Measurements from ENCODE around the gene JARID2. TPM values are rescaled to one million over a fixed set of nuclear protein-coding genes. Genes with fewer than 3 reads are reported as not detected.

Gene JARID2
- total and polyA plus RNA-seq, 2 of the 4 experiments (the other 2 are of a cell fraction): 9.6 to 12.9 TPM

- 100% methylated on average over 2 of the region's 9 CpGs; no CpG with 5 or more reads in 1 of the 2 experiments for WGBS, 2 experiments (ENCODE audit: extremely low coverage in 2 of 2, insufficient read length in 1 of 2)
- Histone ChIP-seq H3K4me3 (ENCODE audit: insufficient read depth, low read depth, low read length) (no peak overlapping the region), H2AK5ac (ENCODE audit: low read depth, low read length) (no peak overlapping the region), H3K23ac (ENCODE audit: low read depth, low read length) (no peak overlapping the region), H4K91ac (ENCODE audit: insufficient read depth, low read depth, low read length) (no peak overlapping the region), H3K14ac (replicated peaks; ENCODE audit: low read depth, low read length) (no peak overlapping the region), H3K4ac (ENCODE audit: low read depth, low read length) (no peak overlapping the region), H2BK120ac (ENCODE audit: low read depth, low read length) (no peak overlapping the region), H3K9me3 (ENCODE audit: control insufficient read depth, insufficient read depth, low read length) (no peaks in the 10 kb centered on the region), H4K8ac (ENCODE audit: low read depth in 2 of 2, low read length in 2 of 2) (no peak overlapping the region), H2BK20ac (ENCODE audit: low read depth, low read length) (no peak overlapping the region), H3K4me1 (ENCODE audit: control insufficient read depth, insufficient read depth, low read length) (peaks cover 12% of the 10 kb centered on the region), H3K4me2 (ENCODE audit: low read depth, low read length) (no peak overlapping the region), H2AK9ac (replicated peaks; ENCODE audit: low read depth, low read length, poor library complexity) (no peak overlapping the region), H3K79me1 (ENCODE audit: low read depth in 1 of 2, low read length in 2 of 2) (peaks cover 14 to 64% of the 10 kb centered on the region in 2 experiments), H2AFZ (replicated peaks; ENCODE audit: low read length, poor library complexity) (no peak overlapping the region), H3K27ac (ENCODE audit: insufficient read depth, low read length) (no peak overlapping the region), H3K36me3 (ENCODE audit: control insufficient read depth, insufficient read depth, low read length) (peaks cover 71% of the 10 kb centered on the region), H3K9me1 (ENCODE audit: insufficient read depth, low read length) (peaks cover 25% of the 10 kb centered on the region), H3K18ac (ENCODE audit: low read depth, low read length) (no peak overlapping the region), H4K20me1 (ENCODE audit: insufficient read depth, low read length) (peaks cover 34% of the 10 kb centered on the region), H3K9ac (ENCODE audit: low read depth, low read length) (no peak overlapping the region), H3K56ac (ENCODE audit: extremely low read depth, insufficient read depth, low read length) (no peak overlapping the region), H4K5ac (ENCODE audit: low read depth, low read length) (no peak overlapping the region), H3K27me3 (ENCODE audit: control insufficient read depth, insufficient read depth, low read length) (no peaks in the 10 kb centered on the region), H2BK5ac (ENCODE audit: low read depth, low read length, poor library complexity, severe bottlenecking) (no peak overlapping the region), H2BK15ac (ENCODE audit: low read depth, low read length) (no peak overlapping the region)
- intact Hi-C loops (cut with micrococcal nuclease): no loop called here
- CTCF ChIA-PET: no interaction called here
- no TSS peak for BruUV-seq (replicated peaks)
- no peak for ATAC-seq (ENCODE audit: low read depth)
- POLR2A ChIA-PET (ENCODE audit: unreplicated experiment): no interaction called here
- dilution Hi-C loops (cut with HindIII; ENCODE audit: low sequenced_read_pairs, unreplicated experiment): no loop called here
- TF ChIP-seq USF2 (IDR thresholded peaks at IDR 0.05; ENCODE audit: low read depth, low read length) (no peak), CHD1 (IDR thresholded peaks at IDR 0.05; ENCODE audit: low read depth, low read length) (no peak), POLR2A (IDR thresholded peaks at IDR 0.05; ENCODE audit: low read depth, low read length) (no peak), CEBPB (IDR thresholded peaks at IDR 0.05; ENCODE audit: low read depth, low read length) (no peak), RFX5 (IDR thresholded peaks at IDR 0.05; ENCODE audit: low read depth, low read length) (no peak), ELK1 (IDR thresholded peaks at IDR 0.05; ENCODE audit: borderline replicate concordance, low read depth, low read length) (no peak), MAFK (IDR thresholded peaks at IDR 0.05; ENCODE audit: low read depth, low read length) (no peak), FOS (IDR thresholded peaks at IDR 0.05; ENCODE audit: low read depth, low read length) (no peak), RCOR1 (IDR thresholded peaks at IDR 0.05; ENCODE audit: insufficient replicate concordance, low read length) (no peak), MXI1 (IDR thresholded peaks at IDR 0.05; ENCODE audit: borderline replicate concordance, low read depth, low read length) (no peak), RAD21 (IDR thresholded peaks at IDR 0.05; ENCODE audit: low read length) (no peak), SMC3 (IDR thresholded peaks at IDR 0.05; ENCODE audit: low read depth, low read length) (no peak)
- TF ChIP-seq, protein P1, sequence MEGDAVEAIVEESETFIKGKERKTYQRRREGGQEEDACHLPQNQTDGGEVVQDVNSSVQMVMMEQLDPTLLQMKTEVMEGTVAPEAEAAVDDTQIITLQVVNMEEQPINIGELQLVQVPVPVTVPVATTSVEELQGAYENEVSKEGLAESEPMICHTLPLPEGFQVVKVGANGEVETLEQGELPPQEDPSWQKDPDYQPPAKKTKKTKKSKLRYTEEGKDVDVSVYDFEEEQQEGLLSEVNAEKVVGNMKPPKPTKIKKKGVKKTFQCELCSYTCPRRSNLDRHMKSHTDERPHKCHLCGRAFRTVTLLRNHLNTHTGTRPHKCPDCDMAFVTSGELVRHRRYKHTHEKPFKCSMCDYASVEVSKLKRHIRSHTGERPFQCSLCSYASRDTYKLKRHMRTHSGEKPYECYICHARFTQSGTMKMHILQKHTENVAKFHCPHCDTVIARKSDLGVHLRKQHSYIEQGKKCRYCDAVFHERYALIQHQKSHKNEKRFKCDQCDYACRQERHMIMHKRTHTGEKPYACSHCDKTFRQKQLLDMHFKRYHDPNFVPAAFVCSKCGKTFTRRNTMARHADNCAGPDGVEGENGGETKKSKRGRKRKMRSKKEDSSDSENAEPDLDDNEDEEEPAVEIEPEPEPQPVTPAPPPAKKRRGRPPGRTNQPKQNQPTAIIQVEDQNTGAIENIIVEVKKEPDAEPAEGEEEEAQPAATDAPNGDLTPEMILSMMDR (conservative IDR thresholded peaks at IDR 0.05; ENCODE audit: low read depth, low read length): no peak
- in situ Hi-C loops (cut with MboI; ENCODE audit: low sequenced_read_pairs): no loop called here
- no peak for DNase-seq
Observed at GRCh38 chr6:15512721-15513120, 266.9 kb downstream of the JARID2 start.
